Esophagus muscularis mucosa (tissue), 4 donors: ENCODE data around the gene CARMIL1. TPM values are rescaled to one million over a fixed set of nuclear protein-coding genes. Genes with fewer than 3 reads are reported as not detected.
"Not testable (repeated sequence)": the region's sequence is repeated elsewhere in the genome, so short reads cannot be mapped to it uniquely, and the experiment has no call there.

Experiments
- DNase-seq: peaks from one replicate; pipeline ENCODE4 v3.0.0-alpha.2; 2017; ENCODE audit errors: extremely low spot score
- H3K27ac ChIP-seq, 4 donors: fragments of 200-600 bp; sonication (generic); replicated peaks in 1 of 4; 1 replicate in 3 of 4; 2 replicates in 1 of 4; pipeline ENCODE4 v1.5.1; 2016 to 2019; ENCODE audit warnings: mild to moderate bottlenecking in 1 of 4
- H3K27me3 ChIP-seq, 4 donors: fragments of 200-600 bp; sonication (generic); one replicate each; pipeline versions ENCODE4 v1.5.1 to v1.6.0; 2016 to 2019
- H3K36me3 ChIP-seq, 4 donors: fragments of 200-600 bp; sonication (generic); one replicate each; pipeline ENCODE4 v1.5.1; 2016 to 2019
- H3K4me1 ChIP-seq, 4 donors: fragments of 200-600 bp; sonication (generic); one replicate each; pipeline ENCODE4 v1.5.1; 2016 to 2019
- H3K4me3 ChIP-seq, 4 donors: fragments of 200-600 bp; sonication (generic); 1 replicate in 2 of 4; 2 replicates in 2 of 4; pipeline ENCODE4 v1.5.1; 2016 to 2019; ENCODE audit warnings: mild to moderate bottlenecking in 4 of 4, moderate library complexity in 1 of 4
- H3K9me3 ChIP-seq, 4 donors: fragments of 200-600 bp; sonication (generic); 1 replicate in 3 of 4; 2 replicates in 1 of 4; pipeline ENCODE4 v1.5.1; 2016 to 2019
- CTCF ChIP-seq, 3 experiments: fragments of 200-600 bp in 2 of 3; fragments of 450-650 bp in 1 of 3; sonication (generic) in 2 of 3; IDR thresholded peaks; one replicate each; pipeline ENCODE4 v1.5.1; 2017 to 2019; ENCODE audit warnings: antibody characterized with exemption in 3 of 3, mild to moderate bottlenecking in 2 of 3, moderate library complexity in 1 of 3
- EP300 ChIP-seq: sonication (generic); formaldehyde crosslinking; IDR thresholded peaks from one replicate; pipeline ENCODE4 v1.6.1; 2017; ENCODE audit warnings: antibody characterized with exemption
- POLR2A ChIP-seq: fragments of 450-650 bp; IDR thresholded peaks from one replicate; pipeline ENCODE4 v1.6.1; 2017; ENCODE audit warnings: antibody characterized with exemption, moderate library complexity, mild to moderate bottlenecking, low read depth
- POLR2AphosphoS5 ChIP-seq, 2 donors: sonication (generic); formaldehyde crosslinking; IDR thresholded peaks; one replicate each; pipeline ENCODE4 v1.6.1; 2017; ENCODE audit warnings: antibody characterized with exemption in 2 of 2
- WGBS: methylation state at CpG from one replicate; pipeline ENCODE4 v1.1.5; 2018; 5-methylcytosine and 5-hydroxymethylcytosine counted together
- intact Hi-C: fragments of 100-400 bp; cut with DNase I; formaldehyde crosslinking; loops from one replicate; pipeline ENCODE4 v1.15.1; 2023
- total RNA-seq, 4 donors: library from RNA; depleted of rRNA; stranded (reverse); fragments of >200 nt; gene quantifications; one replicate each; pipeline versions ENCODE4 v1.1.0 to v1.2.1, GENCODE V29; 2016

Gene CARMIL1
- total RNA-seq, 4 donors from 2014 or later, result 10.0 to 12.1 (median 11.1) TPM

- Histone ChIP-seq H3K36me3 (no peaks in the 10 kb centered on the region), H3K4me3 (no peak overlapping the region), H3K4me1 (no peaks in the 10 kb centered on the region), H3K27ac (no peak overlapping the region), H3K27me3 (no peaks in the 10 kb centered on the region), H3K9me3 (peaks cover 0 to 7% (median 2%) of the 10 kb centered on the region in 4 donors)
- TF ChIP-seq POLR2AphosphoS5 (IDR thresholded peaks at IDR 0.05) (no peak), CTCF (IDR thresholded peaks at IDR 0.05) (no peak), POLR2A (no peak), EP300 (no peak)
- intact Hi-C loops, result no loop called here
- DNase-seq, result no peak
- 100% methylated on average over 1 of the region's 1 CpG for WGBS
Observed at GRCh38 chr6:25375125-25375524, 96.0 kb downstream of the CARMIL1 start.

- 83% methylated on average over 1 of the region's 1 CpG for WGBS
- Histone ChIP-seq H3K27me3 (no peaks in the 10 kb centered on the region), H3K27ac (no peak overlapping the region), H3K36me3 (no peaks in the 10 kb centered on the region), H3K9me3 (peaks cover 0 to 7% (median 2%) of the 10 kb centered on the region in 4 donors), H3K4me1 (no peaks in the 10 kb centered on the region), H3K4me3 (no peak overlapping the region)
- peak; percentile 45 for DNase-seq
- intact Hi-C loops, result no loop called here
- TF ChIP-seq POLR2AphosphoS5 (IDR thresholded peaks at IDR 0.05) (no peak), POLR2A (no peak), CTCF (IDR thresholded peaks at IDR 0.05) (no peak), EP300 (no peak)
Observed at GRCh38 chr6:25377664-25378063, 98.5 kb downstream of the CARMIL1 start.

GRCh38 chr6:25381077-25381476, 101.9 kb downstream of the CARMIL1 start:
- Histone ChIP-seq H3K4me3 (no peak overlapping the region), H3K27ac (no peak overlapping the region), H3K36me3 (no peaks in the 10 kb centered on the region), H3K27me3 (no peaks in the 10 kb centered on the region), H3K9me3 (no peaks in the 10 kb centered on the region), H3K4me1 (no peaks in the 10 kb centered on the region)
- 62% methylated on average over 1 of the region's 1 CpG for whole genome bisulfite sequencing
- intact Hi-C loops, result no loop called here
- TF ChIP-seq EP300 (no peak), POLR2AphosphoS5 (IDR thresholded peaks at IDR 0.05) (no peak), CTCF (IDR thresholded peaks at IDR 0.05) (no peak), POLR2A (no peak)
- DNase-seq, result no peak

GRCh38 chr6:25382476-25382875, 103.3 kb downstream of the CARMIL1 start:
- H3K9me3 ChIP-seq, intact Hi-C loops, DNase-seq, H3K4me1 ChIP-seq, H3K36me3 ChIP-seq, H3K27ac ChIP-seq, H3K27me3 ChIP-seq, H3K4me3 ChIP-seq: not testable (repeated sequence)
- WGBS, result 94% methylated on average over 8 of the region's 8 CpGs

- no peaks in the 10 kb centered on the region for H3K36me3 ChIP-seq
- H3K4me3 ChIP-seq, result no peak overlapping the region
- no peak for TF ChIP-seq POLR2A
- TF ChIP-seq CTCF (IDR thresholded peaks at IDR 0.05), result no peak
- no peak for TF ChIP-seq EP300
- TF ChIP-seq POLR2AphosphoS5 (IDR thresholded peaks at IDR 0.05), result no peak
- H3K9me3 ChIP-seq, result no peaks in the 10 kb centered on the region
- no peak for DNase-seq
- intact Hi-C loops, result no loop called here
- no peaks in the 10 kb centered on the region for H3K27me3 ChIP-seq
- H3K4me1 ChIP-seq, result no peaks in the 10 kb centered on the region
- 92% methylated on average over 7 of the region's 7 CpGs for WGBS
- no peak overlapping the region for H3K27ac ChIP-seq
Observed at GRCh38 chr6:25384234-25384633, 105.1 kb downstream of the CARMIL1 start.
